Fibroblast of villous mesenchyme (primary cell): Measurements from ENCODE around the gene SPINDOC. TPM values are rescaled to one million over a fixed set of nuclear protein-coding genes. Genes with fewer than 3 reads are reported as not detected.

Experiments used
- DNase-seq: peaks from one replicate; pipeline ENCODE4 v3.0.0-alpha.2; 2010; ENCODE audit warnings: low read depth
- H3K4me3 ChIP-seq: 2 replicates; pipeline ENCODE4 v1.5.1; 2011; ENCODE audit warnings: low read depth, mild to moderate bottlenecking, low read length
- total RNA-seq: library from RNA; depleted of rRNA; stranded (reverse); fragments of >200 nt; gene quantifications from 2 replicates; pipeline ENCODE4 v1.2.3, GENCODE V29; 2012
- TF ChIP-seq, protein P1 (sequence below): IDR thresholded peaks from 2 replicates; pipeline ENCODE4 v1.5.1; 2012; ENCODE audit warnings: low read depth, mild to moderate bottlenecking, low read length; ENCODE audit not compliant: insufficient read depth

Gene SPINDOC, protein sequence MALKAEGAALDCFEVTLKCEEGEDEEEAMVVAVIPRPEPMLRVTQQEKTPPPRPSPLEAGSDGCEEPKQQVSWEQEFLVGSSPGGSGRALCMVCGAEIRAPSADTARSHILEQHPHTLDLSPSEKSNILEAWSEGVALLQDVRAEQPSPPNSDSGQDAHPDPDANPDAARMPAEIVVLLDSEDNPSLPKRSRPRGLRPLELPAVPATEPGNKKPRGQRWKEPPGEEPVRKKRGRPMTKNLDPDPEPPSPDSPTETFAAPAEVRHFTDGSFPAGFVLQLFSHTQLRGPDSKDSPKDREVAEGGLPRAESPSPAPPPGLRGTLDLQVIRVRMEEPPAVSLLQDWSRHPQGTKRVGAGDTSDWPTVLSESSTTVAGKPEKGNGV
- total RNA-seq = 24.2 and 25.4 TPM in 2 replicates

DNA sequence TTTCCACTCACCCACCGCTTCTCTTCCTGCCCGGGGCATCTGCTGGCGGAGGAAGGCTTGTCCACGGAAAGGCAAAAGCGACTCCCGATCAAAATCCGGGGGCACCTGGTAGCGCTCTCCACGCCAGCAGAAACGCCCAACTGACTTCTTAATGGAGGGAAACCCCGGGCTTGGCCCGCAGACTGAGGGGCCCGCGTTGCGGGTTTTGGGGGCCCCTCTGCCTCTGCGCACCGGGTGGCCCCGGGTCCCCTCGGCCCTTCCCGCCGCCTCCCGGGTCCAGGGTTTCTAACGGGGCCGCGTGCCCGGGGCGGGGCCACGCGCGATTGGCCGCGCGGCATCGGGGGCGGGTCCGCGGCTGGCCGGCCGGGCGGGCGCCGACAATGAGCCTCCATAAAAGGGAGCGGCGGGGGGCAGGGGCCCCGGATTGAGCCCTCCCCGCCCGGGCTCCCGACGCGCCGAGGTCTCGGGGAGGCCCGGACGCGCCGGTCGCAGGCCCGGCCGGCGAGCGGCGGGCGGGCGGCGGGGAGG is at the start of gene SPINDOC:
TSS of gene SPINDOC (plus strand) at position 422 of the 528 bp plus-strand sequence. CDS start 231 bp downstream, outside the sequence.
- DNase-seq = peak; percentile 63
- TF ChIP-seq, protein P1, sequence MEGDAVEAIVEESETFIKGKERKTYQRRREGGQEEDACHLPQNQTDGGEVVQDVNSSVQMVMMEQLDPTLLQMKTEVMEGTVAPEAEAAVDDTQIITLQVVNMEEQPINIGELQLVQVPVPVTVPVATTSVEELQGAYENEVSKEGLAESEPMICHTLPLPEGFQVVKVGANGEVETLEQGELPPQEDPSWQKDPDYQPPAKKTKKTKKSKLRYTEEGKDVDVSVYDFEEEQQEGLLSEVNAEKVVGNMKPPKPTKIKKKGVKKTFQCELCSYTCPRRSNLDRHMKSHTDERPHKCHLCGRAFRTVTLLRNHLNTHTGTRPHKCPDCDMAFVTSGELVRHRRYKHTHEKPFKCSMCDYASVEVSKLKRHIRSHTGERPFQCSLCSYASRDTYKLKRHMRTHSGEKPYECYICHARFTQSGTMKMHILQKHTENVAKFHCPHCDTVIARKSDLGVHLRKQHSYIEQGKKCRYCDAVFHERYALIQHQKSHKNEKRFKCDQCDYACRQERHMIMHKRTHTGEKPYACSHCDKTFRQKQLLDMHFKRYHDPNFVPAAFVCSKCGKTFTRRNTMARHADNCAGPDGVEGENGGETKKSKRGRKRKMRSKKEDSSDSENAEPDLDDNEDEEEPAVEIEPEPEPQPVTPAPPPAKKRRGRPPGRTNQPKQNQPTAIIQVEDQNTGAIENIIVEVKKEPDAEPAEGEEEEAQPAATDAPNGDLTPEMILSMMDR = no peak
- H3K4me3 ChIP-seq = peak within 1 kb of the TSS; percentile 90

DNA sequence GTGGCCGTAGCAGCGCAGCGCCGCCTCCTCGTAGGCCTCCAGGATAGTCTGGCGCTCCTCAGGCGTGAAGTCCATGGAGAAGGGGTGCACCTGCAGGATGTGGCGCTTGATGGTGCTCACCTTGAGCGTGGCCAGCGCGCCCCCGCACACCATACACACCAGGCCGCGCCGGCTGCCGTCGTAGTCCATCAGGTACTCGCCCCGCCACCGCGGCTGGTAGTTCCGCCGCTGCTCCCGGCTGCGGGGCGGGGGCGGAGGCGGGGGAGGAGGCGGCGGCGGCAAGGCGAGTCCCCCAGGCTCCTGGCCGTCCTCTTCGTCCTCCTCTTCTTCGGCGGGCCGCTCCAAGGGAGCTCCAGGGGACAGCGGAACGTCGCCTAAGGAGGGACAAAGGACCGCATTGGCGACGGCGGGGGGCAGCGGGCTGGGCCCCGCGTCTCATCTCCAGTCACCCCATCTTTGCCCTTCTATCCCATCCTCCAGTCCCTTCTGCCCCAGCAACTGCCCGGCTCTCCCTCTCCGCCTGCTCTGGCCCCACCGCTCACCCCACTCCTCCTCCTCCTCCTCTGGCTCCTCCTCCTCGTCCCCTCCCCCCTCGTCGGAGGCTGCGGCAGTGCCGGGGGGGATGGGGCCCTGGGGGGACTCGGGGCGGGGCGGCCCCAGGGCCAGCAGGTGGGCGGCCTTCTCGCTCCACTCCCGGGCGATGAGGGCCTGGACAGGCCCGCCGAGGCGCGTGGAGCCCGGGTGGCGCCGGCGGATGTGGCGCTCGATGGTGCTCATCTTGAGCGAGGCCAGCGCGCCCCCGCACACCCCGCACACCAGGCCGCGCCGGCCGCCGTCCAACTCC is 49.5 kb upstream of the SPINDOC start:
- H3K4me3 ChIP-seq = peak overlapping the region; percentile 30
- no peak for DNase-seq
- TF ChIP-seq, protein P1 = no peak

DNA sequence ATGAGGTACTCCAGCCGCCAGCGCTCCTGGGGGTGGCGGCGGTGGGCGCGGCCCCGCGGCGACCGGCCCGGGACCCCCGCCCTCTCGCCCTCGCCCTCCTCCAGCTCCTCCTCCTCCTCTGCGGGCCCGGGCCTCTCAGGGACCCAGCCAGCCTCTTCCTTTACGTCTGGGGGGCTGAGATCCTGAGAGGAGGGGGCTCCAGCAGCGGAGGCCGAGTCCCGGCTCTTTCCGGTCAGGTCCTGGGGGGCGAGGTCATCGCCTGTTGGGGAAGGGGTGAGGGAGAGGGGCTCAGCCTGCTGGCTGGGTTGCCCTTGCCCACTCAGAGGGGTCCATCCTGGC is 48.9 kb upstream of the SPINDOC start:
- no peak overlapping the region for H3K4me3 ChIP-seq
- no peak for DNase-seq
- TF ChIP-seq, protein P1 = no peak

DNA sequence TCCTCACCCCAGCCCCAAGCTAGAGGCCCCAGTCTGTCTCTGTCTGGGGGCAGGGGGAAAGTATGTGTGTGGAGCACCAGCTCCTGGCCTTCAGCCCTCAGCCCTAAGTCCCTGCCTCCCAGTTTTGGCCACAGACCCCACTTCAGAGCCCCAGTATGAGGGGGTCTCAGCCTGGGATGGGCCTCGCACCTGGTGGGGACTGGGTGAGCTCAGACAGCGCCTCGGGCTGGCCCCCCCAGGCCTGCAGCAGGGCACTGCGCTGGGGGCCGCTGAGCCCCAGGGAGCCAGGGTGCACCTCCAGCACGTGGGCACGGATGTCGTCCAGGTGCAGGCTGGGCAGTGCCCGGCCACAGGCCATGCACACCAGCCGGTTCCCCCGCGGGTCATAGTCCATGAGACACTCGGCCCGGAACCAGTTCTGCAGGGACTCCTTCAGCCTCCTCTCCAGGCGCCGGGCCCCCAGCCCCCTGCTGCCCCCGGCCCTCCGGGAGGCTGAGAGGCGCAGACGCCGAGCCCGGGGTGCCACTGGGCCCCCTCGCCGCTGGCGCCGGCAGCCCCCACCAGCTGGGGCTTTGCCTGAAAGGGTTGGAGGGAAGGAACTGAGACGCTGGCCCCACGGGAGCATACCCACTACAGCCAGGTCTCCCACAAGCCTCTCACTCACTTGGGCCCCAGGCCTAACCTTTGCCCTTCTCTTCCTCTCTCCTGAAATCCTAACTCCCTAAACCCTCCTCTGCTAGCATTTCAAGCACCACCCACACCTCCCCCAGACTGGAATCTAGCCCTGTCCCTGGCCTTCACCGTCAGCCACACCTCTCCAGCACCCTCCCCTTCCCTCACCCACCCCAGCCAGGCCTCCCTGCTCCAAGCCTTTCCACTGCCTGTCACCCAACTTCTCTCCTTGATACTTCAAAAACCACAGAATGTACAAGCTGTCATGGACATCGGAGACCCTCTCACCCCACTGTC is 48.3 kb upstream of the SPINDOC start:
- peak; percentile 32 for DNase-seq
- no peak overlapping the region for H3K4me3 ChIP-seq
- TF ChIP-seq, protein P1 = no peak

DNA sequence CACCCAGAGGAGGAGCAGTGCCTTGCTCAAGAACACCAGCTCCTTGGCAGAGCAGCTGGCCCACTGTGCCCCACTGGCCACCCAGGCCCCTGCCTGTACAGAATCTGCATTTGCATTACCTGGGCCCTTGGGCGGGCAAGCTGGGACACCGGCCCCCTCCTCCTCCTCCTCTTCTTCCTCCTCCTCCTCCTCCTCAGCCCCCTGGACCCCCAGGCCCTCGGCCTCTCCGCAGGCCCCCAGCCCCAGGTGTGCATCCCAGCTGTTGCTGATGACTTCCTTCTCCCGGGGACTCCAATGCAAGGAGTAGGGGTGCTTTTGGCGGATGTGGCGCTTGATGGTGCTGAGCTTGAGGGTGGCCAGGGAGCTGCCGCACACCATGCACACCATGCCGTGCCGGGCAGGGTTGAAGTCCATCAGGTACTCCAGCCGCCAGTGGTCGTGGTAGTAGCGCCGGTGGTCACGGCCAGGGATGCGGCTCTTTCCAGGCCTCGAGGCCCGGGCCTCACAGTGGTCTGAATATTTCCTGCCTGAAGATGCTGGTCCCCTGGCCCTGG is 47.5 kb upstream of the SPINDOC start:
- TF ChIP-seq, protein P1 = no peak
- H3K4me3 ChIP-seq = no peak overlapping the region
- no peak for DNase-seq
